Mesenchymal stem cell (in vitro differentiated cells and primary cell): Measurements from ENCODE around the gene TBC1D14.
A peak's percentile ranks its signal among the peaks of the same experiment; 100 is the strongest.

ENCODE experiments used
- DNase-seq: peaks from one replicate; pipeline ENCODE4 v3.0.0-alpha.2; 2013
- H2AFZ ChIP-seq: one replicate; pipeline ENCODE4 v1.6.1; 2013; ENCODE audit warnings: low read depth, mild to moderate bottlenecking, control low read depth, inconsistent platforms, low read length, moderate library complexity
- H2AK5ac ChIP-seq: 2 replicates; pipeline ENCODE4 v1.6.1; 2013; ENCODE audit warnings: low read length, moderate library complexity, mild to moderate bottlenecking, inconsistent platforms; ENCODE audit not compliant: severe bottlenecking
- H2BK120ac ChIP-seq: one replicate; pipeline ENCODE4 v1.6.1; 2013; ENCODE audit warnings: low read depth, mild to moderate bottlenecking, inconsistent platforms, low read length, moderate library complexity
- H2BK12ac ChIP-seq, 2 experiments: one replicate each; pipeline ENCODE4 v1.6.1; 2013; ENCODE audit warnings: inconsistent platforms in 2 of 2, low read length in 2 of 2, mild to moderate bottlenecking in 2 of 2, moderate library complexity in 2 of 2, control low read depth in 1 of 2
- H2BK15ac ChIP-seq: one replicate; pipeline ENCODE4 v1.6.1; 2013; ENCODE audit warnings: mild to moderate bottlenecking, low read depth, inconsistent platforms; ENCODE audit not compliant: poor library complexity, severe bottlenecking
- H2BK5ac ChIP-seq: 2 replicates; pipeline ENCODE4 v1.6.1; 2013; ENCODE audit warnings: low read depth, mild to moderate bottlenecking, low read length, control low read depth, inconsistent platforms; ENCODE audit not compliant: poor library complexity, severe bottlenecking
- H3K14ac ChIP-seq, 2 experiments: one replicate each; pipeline ENCODE4 v1.6.1; 2013; ENCODE audit warnings: inconsistent platforms in 2 of 2, low read length in 2 of 2, control low read depth in 1 of 2, mild to moderate bottlenecking in 1 of 2, moderate library complexity in 1 of 2
- H3K18ac ChIP-seq, 2 experiments: one replicate each; pipeline ENCODE4 v1.6.1; 2013; ENCODE audit warnings: inconsistent platforms in 2 of 2, low read length in 2 of 2, control low read depth in 1 of 2, low read depth in 1 of 2, mild to moderate bottlenecking in 1 of 2
- H3K23ac ChIP-seq, 2 experiments: one replicate each; pipeline ENCODE4 v1.6.1; 2013; ENCODE audit warnings: inconsistent platforms in 2 of 2, low read length in 2 of 2, mild to moderate bottlenecking in 2 of 2, moderate library complexity in 2 of 2, control low read depth in 1 of 2
- H3K27ac ChIP-seq: 2 replicates; pipeline ENCODE4 v1.5.1; 2013; ENCODE audit warnings: mild to moderate bottlenecking, moderate library complexity, low read length, control low read depth, inconsistent platforms; ENCODE audit not compliant: poor library complexity, severe bottlenecking
- H3K27me3 ChIP-seq, 2 experiments: 2 replicates each; pipeline versions ENCODE4 v1.6.1 to v1.7.0; 2013; ENCODE audit warnings: low read length in 2 of 2, mild to moderate bottlenecking in 2 of 2, moderate library complexity in 2 of 2, control low read depth in 1 of 2, inconsistent platforms in 1 of 2; ENCODE audit not compliant: control insufficient read depth in 1 of 2, insufficient read depth in 1 of 2
- H3K36me3 ChIP-seq, 2 experiments: 2 replicates each; pipeline versions ENCODE4 v1.6.1 to v1.7.0; 2013; ENCODE audit warnings: low read length in 2 of 2, control low read depth in 1 of 2, inconsistent platforms in 1 of 2, low read depth in 1 of 2, mild to moderate bottlenecking in 1 of 2; ENCODE audit not compliant: insufficient read depth in 2 of 2, control insufficient read depth in 1 of 2
- H3K4ac ChIP-seq, 2 experiments: one replicate each; pipeline ENCODE4 v1.6.1; 2013; ENCODE audit warnings: inconsistent platforms in 2 of 2, low read length in 2 of 2, mild to moderate bottlenecking in 2 of 2, moderate library complexity in 2 of 2, control low read depth in 1 of 2, low read depth in 1 of 2
- H3K4me1 ChIP-seq: 2 replicates; pipeline ENCODE4 v1.6.1; 2013; ENCODE audit warnings: low read depth, low read length, control low read depth; ENCODE audit not compliant: control insufficient read depth, insufficient read depth
- H3K4me2 ChIP-seq: 2 replicates; pipeline ENCODE4 v1.6.1; 2013; ENCODE audit warnings: low read length, mild to moderate bottlenecking, inconsistent platforms; ENCODE audit not compliant: poor library complexity, severe bottlenecking
- H3K4me3 ChIP-seq, 2 experiments: 2 replicates each; pipeline versions ENCODE4 v1.5.1 to v1.7.0; 2013; ENCODE audit warnings: low read length in 2 of 2, mild to moderate bottlenecking in 2 of 2, control low read depth in 1 of 2, low read depth in 1 of 2; ENCODE audit not compliant: insufficient read depth in 1 of 2
- H3K79me1 ChIP-seq: replicated peaks from 2 replicates; pipeline ENCODE4 v1.6.1; 2013; ENCODE audit warnings: mild to moderate bottlenecking, control low read depth, low read length, inconsistent platforms; ENCODE audit not compliant: poor library complexity, severe bottlenecking
- H3K9ac ChIP-seq: 2 replicates; pipeline ENCODE4 v1.7.0; 2013; ENCODE audit warnings: mild to moderate bottlenecking, low read length, moderate library complexity
- H3K9me3 ChIP-seq: 2 replicates; pipeline ENCODE4 v1.7.0; 2013; ENCODE audit warnings: mild to moderate bottlenecking, low read length; ENCODE audit not compliant: control insufficient read depth
- H4K8ac ChIP-seq: one replicate; pipeline ENCODE4 v1.6.1; 2013; ENCODE audit warnings: inconsistent platforms, mild to moderate bottlenecking, low read length, moderate library complexity
- H4K91ac ChIP-seq: one replicate; pipeline ENCODE4 v1.6.1; 2013; ENCODE audit warnings: mild to moderate bottlenecking, low read length, inconsistent platforms
- WGBS: methylation state at CpG from one replicate; pipeline ENCODE4 v1.1.7; 2013; ENCODE audit warnings: mixed read lengths; 5-methylcytosine and 5-hydroxymethylcytosine counted together

TBC1D14 gene

GRCh38 chr4:6887591-6888371 is 21.8 kb upstream of the TBC1D14 start:
- 20% methylated on average over 21 of the region's 21 CpGs for WGBS

DNA sequence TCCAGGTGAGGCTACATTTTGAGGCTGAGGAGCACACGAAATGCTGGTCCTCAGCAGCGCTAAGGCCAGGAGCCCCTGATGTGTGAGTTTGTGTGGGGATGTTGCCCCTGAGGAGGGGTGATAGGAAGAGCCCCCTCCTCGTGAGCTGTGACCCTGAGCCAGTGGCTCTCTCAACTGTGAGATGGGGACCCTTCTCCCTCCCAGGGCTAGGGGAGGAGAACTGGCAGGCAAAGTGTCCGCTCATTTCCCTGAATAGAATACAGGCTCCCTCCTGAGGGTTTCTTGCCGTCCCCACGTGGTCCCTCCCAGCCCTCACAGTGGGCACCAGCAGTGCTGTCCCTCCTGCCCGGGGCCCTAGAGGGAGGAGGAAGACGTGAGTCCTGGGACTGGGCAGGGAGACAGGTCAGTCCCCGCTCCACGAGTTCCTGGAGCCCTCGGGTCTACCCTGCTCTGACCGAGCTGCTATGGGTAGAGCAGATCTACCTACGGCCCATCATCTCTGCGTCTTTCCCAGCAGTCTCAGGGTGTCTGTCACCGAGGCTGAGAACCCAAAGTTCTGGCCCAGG is 21.0 kb upstream of the TBC1D14 start:
- 95% methylated on average over 15 of the region's 15 CpGs for WGBS
- H3K27me3 ChIP-seq = no peaks in the 10 kb centered on the region

More at GRCh38 chr4:6887591-6888371, 21.8 kb upstream of the TBC1D14 start:
- Histone ChIP-seq H3K23ac (peak overlapping the region in 1 of 2 experiments; percentile 86), H4K8ac (peak overlapping the region; percentile 92), H3K27me3 (no peaks in the 10 kb centered on the region), H3K4ac (peak overlapping the region; percentile 84 to 98), H3K18ac (peak overlapping the region; percentile 87 to 96), H3K4me3 (no peak overlapping the region), H2BK12ac (peak overlapping the region; percentile 60 to 92), H3K4me1 (peaks cover 38% of the 10 kb centered on the region), H2BK5ac (no peak overlapping the region), H2AFZ (peak overlapping the region; percentile 47), H3K4me2 (no peak overlapping the region), H4K91ac (peak overlapping the region; percentile 99), H2BK15ac (no peak overlapping the region), H2AK5ac (peak overlapping the region; percentile 46), H3K9ac (no peak overlapping the region), H3K14ac (no peak overlapping the region), H3K36me3 (peaks cover 16 to 22% of the 10 kb centered on the region in 2 experiments), H3K9me3 (no peaks in the 10 kb centered on the region), H3K79me1 (peaks cover 4% of the 10 kb centered on the region), H2BK120ac (peak overlapping the region; percentile 54), H3K27ac (no peak overlapping the region)
- peak; percentile 99 for DNase-seq

DNA sequence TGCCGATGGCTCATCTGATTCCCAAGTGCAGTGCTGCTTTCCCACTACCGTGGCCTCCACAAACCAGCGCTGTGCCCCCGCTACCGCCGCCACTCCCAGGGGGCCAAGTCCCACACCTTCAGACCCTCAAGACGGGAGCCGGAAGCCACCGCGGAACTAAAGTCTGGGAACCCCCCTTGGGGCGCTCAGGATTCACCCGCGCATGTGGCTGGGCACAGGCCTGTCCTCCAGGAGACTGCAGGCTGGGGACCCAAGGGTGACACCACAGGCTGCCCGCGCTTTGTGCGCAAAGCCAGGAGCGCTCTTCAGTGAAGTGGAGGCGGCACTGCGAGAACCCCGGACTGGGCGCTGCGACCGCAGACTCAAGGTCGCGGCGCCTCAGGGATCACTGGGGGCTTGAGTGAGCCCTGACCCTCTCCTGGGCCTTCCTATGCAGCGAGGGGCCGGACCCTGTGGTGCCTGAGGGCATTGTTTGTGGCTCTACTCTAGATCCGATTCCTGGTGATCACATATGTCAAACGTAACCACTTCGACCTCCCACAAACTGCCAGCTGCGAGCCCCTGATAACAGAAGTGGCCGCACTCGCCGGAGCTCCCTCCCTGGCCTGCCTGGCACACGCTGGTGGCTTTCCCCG is 20.4 kb upstream of the TBC1D14 start:
- H3K18ac ChIP-seq = peak overlapping the region; percentile 55 to 96
- H3K14ac ChIP-seq = no peak overlapping the region
- no peak overlapping the region for H3K9ac ChIP-seq
- peaks cover 2% of the 10 kb centered on the region for H3K79me1 ChIP-seq
- H2BK12ac ChIP-seq = peak overlapping the region; percentile 59 to 92
- H4K91ac ChIP-seq = peak overlapping the region; percentile 99
- H3K36me3 ChIP-seq = peaks cover 5 to 19% of the 10 kb centered on the region in 2 experiments
- H2AFZ ChIP-seq = no peak overlapping the region
- no peak overlapping the region for H3K23ac ChIP-seq
- H2BK120ac ChIP-seq = peak overlapping the region; percentile 69
- H3K4me1 ChIP-seq = peaks cover 45% of the 10 kb centered on the region
- H3K4ac ChIP-seq = peak overlapping the region; percentile 9 to 98
- no peaks in the 10 kb centered on the region for H3K27me3 ChIP-seq
- H4K8ac ChIP-seq = no peak overlapping the region
- no peak overlapping the region for H3K4me3 ChIP-seq
- no peak overlapping the region for H2AK5ac ChIP-seq
- peak overlapping the region; percentile 84 for H2BK15ac ChIP-seq
- H2BK5ac ChIP-seq = no peak overlapping the region
- no peaks in the 10 kb centered on the region for H3K9me3 ChIP-seq
- no peak for DNase-seq
- no peak overlapping the region for H3K27ac ChIP-seq
- 97% methylated on average over 37 of the region's 37 CpGs for WGBS
- H3K4me2 ChIP-seq = no peak overlapping the region

More for the DNA sequence above, 21.0 kb upstream of the TBC1D14 start:
- Histone ChIP-seq H3K36me3 (peaks cover 8 to 19% of the 10 kb centered on the region in 2 experiments), H3K18ac (peak overlapping the region; percentile 55 to 96), H3K4ac (peak overlapping the region; percentile 84 to 98), H4K91ac (peak overlapping the region; percentile 99), H2AFZ (peak overlapping the region; percentile 47), H4K8ac (peak overlapping the region; percentile 92), H3K9ac (no peak overlapping the region), H3K27ac (no peak overlapping the region), H3K4me1 (peaks cover 43% of the 10 kb centered on the region), H2BK120ac (peak overlapping the region; percentile 54), H3K14ac (peak overlapping the region in 1 of 2 experiments; percentile 45), H2BK12ac (peak overlapping the region; percentile 41 to 92), H2BK15ac (peak overlapping the region; percentile 84), H2BK5ac (no peak overlapping the region), H3K4me2 (no peak overlapping the region), H3K79me1 (peaks cover 2% of the 10 kb centered on the region), H3K23ac (peak overlapping the region in 1 of 2 experiments; percentile 14), H3K4me3 (no peak overlapping the region), H3K9me3 (no peaks in the 10 kb centered on the region), H2AK5ac (peak overlapping the region; percentile 46)
- no peak for DNase-seq
